Activated effector memory CD4-positive, alpha-beta T cell treated with Interleukin-2 at 50 U/mL for 16 hours (primary cell): ENCODE results near the gene MT1A.
"Not testable (repeated sequence)": the region's sequence is repeated elsewhere in the genome, so short reads cannot be mapped to it uniquely, and the experiment has no call there.

Experiments
- DNase-seq: peaks from one replicate; pipeline ENCODE4 v3.0.0-alpha.2; 2020

The MT1A gene

DNA sequence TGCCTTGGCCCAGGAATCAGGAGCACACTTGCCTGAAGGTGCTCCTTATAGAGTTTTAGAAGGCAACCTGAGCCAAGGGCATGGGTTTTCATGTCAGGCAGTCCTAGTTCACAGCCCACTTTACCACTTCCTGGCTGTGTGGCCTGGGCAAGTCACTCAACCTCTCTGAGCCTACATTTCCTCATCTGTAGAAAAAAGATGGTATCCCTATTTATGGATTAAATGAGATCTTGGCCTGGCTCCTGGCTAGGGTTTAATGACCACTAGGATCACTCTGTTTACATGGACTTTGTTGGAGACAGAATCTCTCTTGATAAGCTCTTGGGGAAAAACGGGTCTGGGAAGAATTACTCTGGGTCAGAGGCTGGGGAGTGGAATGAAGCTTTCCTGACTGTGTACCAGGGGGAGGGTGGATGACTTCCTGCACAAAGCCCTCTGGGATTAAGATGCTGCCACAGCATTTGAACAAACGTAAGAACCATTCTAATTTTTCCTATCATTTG is 27.8 kb upstream of the MT1A start:
- no peak for DNase-seq

DNA sequence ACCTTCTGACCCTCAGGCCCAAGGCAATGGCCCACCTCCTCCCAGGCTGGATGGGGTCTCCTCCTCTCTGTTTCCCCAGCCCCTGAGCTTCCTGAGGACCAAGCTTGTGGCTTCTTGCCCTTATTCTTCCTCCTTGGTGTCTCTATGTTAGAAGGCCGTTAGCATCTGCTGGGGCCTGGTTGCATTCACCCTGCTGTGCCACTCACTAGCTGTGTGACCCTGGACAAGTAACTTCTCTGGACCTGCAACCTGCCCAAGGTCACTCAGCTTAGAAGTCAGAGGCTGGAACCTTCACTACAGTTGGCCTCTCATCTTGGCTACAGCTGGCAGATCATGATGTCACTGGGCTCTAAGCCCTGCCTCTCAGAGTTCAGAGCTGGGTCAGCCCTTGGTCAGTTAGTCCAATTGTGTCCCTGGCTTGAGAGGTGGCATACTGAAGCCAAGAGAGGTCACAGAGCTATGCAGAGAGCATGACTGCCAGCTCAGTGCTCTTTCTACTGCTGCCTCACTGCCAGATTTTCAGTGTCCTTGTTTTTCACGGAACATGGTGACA is 27.1 kb upstream of the MT1A start:
- no peak for DNase-seq

DNA sequence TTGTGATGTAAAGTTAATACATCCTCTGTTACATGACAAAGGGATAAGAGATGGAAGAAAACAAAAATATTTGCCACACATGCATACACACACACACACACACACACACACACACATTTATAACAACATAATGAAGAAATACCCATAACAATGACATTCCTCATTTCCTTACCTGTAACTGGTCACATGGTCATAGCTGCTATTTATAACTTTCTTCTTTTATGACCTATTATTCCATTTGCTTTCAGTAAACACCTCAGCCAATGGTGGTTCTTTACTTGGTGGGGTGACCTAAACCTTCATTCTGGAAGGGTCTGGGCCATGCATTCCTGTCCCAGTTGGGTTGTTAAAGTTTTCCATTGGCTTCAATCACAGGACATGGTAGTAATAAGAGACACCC is 24.8 kb upstream of the MT1A start:
- no peak for DNase-seq

DNA sequence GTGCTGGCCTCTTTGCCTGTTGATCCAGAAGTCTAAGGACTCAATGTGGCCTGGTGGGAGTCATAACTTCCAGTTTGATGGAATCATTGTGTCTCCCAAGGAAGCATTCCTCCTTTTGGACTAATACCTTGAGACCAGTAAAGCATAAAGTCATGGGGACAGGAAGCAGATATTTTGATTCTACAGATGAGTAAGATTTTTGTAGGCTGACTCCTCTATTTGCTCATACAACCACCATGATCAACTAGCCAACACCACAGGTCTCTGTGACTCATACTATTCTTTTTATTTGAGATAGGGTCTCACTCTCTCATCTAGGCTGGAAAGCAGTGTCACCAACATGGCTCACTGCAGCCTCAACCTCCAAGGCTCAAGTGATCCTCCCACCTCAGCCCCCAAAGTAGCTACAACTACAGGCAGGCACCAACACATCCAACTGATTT is 23.9 kb upstream of the MT1A start:
- DNase-seq, result no peak

DNA sequence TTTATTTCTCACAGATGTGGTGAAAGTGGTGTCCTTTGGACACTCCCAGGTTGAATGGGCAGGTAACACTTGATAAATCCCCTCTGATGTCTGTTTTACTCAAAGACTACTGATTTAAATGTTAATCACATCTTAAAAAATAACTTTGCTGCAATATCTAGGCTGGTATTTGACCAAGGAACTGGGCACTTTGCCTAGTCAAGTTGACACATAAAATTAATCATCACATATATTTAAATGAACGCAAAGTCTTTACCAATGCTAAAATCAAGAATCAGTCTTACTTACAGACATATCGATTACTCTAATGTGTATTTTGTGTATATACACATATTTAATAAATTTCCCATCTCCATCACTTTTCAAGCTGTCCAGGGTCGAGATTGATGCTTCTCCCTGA is 23.1 kb upstream of the MT1A start:
- no peak for DNase-seq

DNA sequence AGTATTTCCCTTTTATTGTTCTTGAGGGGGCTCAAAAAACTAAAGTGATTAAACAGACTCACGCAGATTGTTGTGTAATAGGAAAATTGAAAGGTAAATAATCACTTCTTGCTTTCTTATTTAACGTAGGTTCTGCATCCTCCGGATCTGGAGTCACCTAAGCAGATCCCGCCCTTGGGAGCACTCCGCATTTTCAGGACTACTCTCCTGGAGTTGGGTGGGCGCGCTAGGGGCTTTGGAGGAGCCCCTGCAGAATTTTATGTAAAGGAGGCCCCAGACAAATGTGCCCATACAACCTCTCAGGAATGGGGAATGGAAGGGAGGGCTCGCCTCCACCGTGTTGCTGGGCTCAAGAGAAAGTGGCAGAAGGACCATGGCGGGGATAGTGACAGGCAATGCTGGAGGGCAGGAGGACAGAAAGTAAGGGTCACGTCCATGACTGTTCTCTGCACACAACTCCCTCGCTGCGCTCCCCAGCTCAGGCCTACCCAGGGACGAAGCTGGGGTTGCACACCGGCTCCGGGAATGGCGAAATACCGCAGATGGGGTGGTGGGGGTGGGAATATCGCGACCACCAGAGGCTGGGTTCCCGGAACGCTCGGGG is 21.8 kb upstream of the MT1A start:
- no peak for DNase-seq

DNA sequence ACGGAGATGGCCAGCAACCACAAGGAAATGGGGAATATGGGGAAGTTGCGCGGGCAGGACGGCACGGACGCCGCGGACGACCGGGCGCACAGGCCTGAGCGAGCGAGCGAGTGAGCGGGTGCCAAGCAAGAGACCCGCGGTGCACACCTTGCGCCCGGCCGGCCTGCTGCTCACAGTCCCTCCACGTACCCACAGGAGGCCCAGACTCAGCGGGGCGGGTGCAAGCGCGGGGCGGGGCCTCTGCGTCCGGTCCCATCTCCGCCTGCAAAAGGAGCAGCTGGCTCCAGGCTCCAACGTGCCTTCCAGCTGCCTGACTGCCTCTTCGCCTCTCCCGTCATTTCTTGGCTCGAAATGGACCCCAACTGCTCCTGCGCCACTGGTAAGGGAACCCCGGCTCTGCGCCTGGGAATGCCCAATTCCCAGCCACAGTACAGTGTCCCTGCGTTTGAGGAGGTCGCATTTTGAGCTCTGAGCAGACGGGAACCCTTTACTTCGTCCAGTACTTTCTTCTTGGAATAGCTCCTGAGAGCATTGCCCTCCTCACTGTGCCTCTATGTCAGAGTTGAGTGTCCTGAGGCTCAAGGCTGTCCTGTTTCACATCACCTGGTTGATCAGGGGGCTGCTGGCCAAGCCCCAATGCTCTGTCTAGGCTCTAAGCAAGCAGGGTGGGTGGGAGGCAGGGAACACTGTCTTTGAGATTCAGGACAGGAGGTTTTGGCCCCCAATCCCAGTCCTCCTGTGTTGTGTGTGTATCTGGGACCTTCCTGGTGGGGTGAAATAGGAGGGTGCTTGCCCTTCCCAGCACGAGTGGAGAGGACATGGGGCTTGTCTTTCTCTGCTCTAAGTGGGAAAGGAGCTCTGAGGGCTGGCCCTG is 21.0 kb upstream of the MT1A start:
- DNase-seq, result no peak

DNA sequence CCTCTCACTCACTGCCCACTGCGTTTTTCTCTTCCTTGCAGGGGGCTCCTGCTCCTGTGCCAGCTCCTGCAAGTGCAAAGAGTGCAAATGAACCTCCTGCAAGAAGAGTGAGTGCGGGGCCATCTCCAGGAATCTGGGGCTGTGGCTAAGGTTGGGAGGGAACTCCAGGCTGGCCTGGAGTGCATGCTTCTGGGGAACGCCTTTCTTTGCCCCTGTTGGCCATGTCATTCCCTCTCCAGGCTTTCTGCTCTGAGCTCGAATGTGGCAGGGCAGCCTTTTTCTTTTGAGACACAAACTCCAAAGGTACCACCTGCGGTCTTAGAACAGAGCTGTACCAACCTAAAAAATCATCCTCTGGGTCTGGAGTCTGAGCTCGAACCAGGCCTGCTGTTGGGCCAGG is 20.3 kb upstream of the MT1A start:
- DNase-seq, result no peak

DNA sequence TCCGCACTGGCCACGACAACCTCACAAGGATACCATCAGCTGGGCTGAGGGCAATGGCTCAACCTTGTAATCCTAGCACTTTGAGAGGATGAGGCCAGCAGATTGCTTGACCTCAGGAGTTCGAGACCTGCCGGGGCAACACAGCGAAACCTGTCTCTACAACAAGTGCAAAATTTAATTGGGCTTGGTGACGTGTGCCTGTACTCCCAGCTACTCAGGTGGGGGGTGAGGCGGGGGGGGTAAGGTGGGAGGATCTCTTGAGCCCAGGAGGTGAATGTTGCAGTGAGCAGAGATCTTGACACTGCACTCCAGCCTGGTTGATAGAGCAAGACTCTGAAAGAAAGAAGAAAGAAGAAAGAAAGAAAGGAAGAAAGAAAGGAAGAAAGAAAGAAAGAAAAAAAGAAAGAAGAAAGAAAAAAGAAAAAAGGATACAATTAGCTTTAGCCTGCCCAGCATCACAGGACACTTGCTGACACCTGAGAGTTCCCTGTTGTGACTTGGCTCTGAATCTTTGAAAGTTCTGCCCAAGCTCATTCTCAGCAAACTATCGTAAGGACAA is 18.0 kb upstream of the MT1A start:
- DNase-seq, result no peak

DNA sequence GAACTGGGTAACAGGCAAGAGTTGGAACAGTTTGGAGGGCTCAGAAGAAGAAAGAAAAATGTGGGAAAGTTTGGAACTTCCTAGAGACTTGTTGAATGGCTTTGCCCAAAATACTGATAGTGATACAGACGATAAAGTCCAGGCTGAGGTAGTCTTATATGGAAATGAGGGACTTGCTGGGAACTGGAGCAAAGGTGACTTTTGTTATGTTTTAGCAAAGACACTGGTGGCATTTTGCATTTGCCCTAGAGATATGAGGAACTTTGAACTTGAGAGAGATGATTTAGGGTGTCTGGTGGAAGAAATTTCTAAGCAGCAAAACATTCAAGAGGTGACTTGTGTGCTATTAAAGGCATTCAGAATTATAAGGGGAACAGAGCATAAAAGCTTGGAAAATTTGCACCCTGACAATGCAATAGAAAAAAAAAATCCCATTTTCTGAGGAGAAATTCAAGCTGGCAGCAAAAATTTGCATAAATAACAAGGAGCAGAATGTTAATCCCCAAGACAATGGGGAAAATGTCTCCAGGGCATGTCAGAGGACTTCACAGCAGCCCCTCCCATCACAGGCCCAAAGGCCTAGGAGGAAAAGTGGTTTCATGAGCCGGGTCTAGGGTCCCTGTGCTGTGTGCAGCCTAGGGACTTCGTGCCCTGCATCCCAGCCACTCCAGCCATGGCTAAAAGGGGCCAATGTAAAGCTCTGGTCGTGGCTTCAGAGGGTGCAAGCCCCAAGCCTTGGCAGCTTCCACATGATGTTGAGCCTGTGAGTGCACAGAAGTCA is 16.6 kb upstream of the MT1A start:
- not testable (repeated sequence) for DNase-seq

DNA sequence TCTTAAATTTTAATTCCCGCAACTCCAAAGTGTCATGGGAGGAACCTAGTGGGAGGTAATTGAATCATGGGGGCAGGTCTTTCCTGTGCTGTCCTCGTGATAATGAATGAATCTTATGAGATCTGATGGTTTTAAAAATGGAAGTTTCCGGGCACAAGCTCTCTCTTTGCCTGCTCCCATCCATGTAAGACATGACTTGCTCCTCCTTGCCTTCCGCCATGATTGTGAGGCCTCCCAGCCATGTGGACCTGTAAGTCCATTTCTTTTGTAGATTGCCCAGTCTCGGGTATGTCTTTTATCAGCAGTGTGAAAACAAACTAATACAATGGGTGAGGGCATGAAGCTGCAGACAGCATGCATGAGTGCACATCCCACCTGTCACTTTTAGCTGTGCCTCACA is 15.3 kb upstream of the MT1A start:
- not testable (repeated sequence) for DNase-seq

DNA sequence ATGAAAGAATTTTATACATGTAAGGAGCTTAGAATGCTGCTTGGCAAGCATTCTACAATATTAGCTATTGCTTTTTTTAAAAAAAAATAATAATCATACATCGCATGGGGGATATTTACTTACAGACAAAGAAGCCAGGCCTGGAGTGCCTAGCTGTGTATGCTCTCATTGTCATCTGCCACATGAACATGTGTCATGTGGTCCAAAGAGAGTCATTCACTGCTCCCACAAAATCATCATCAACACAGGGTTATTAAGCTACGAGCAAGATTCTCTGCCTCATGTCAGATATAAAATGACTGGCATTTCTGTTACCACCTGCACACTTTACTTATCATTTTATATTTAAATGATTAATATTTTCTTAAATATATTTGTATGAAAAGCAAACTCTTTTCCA is 14.8 kb upstream of the MT1A start:
- DNase-seq, result no peak

DNA sequence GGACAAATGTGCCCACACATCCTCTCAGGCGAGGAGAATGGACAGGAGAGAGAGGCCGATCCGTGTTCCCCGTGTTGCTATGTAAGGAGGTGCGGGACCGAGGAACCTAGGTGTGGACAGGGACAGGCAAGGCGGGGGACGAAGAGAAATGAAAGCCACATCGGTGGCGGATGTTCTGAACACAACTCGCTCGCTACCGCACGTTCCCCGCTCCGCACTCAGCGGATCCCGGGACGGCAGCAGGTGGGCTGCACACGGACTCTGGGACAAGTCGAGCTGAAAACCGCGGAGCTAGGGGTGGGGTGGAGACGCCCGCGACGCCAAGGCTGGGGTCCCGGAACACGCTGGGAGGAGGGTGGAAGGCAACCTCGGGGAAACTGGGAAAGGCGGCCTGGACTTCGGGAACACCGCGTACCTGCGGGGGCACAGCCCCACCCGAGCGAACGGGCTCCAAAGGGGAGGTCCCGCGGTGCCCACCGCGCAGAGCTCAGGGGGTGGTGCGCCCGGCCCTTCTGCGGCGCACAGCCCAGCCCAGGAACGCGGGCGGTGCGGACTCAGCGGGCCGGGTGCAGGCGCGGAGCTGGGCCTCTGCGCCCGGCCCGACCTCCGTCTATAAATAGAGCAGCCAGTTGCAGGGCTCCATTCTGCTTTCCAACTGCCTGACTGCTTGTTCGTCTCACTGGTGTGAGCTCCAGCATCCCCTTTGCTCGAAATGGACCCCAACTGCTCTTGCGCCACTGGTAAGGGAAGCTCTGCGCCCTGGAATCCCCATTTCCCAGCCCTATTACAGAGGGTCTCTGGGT is 13.1 kb upstream of the MT1A start, which contains the start of gene MT1E:
MT1E (plus strand) TSS at position 642 of the 803 bp plus-strand sequence; CDS start at position 713, 71 bp downstream.
- DNase-seq, result peak; percentile 27

DNA sequence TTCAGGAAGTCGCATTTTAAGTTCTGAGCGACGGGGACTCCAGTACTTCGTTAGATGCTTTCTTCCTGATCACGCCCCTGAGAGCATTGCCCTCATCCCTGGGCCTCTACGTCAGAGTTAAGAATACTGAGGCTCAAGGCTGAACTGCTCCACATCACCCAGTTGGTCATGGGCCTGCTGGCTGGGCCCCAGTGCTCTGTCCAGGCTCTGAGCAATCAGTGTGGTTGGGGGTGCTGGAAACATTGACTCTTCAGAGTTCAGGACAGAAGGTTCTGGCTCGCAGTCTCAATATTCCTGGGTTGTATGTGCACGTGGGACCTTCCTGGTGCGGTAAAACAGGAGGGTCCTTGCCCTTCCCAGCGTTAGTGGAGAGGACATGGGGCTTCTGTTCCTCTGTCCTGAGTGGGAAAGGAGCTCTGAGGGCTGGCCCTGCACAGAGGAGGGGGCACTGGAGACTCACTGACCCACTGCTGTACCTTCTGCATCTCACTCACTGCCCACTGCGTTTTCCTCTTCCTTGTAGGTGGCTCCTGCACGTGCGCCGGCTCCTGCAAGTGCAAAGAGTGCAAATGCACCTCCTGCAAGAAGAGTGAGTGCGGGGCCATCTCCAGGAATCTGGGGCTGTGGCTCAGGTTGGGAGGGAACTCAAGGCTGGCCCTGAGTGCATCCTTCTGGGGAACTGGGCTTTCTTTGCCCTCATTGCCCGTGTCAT is 12.4 kb upstream of the MT1A start:
- no peak for DNase-seq

DNA sequence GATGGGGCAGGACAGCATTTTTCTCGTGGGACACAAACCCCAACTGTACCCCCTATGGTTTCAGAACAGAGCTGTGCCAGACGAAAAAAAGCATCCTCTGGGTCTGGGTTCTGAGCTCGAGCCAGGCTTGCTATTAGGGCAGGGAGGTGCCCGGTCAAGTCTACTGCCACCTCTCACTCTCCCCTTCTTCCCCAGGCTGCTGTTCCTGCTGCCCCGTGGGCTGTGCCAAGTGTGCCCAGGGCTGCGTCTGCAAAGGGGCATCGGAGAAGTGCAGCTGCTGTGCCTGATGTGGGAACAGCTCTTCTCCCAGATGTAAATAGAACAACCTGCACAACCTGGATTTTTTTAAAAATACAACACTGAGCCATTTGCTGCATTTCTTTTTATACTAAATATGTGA is 11.8 kb upstream of the MT1A start:
- no peak for DNase-seq

DNA sequence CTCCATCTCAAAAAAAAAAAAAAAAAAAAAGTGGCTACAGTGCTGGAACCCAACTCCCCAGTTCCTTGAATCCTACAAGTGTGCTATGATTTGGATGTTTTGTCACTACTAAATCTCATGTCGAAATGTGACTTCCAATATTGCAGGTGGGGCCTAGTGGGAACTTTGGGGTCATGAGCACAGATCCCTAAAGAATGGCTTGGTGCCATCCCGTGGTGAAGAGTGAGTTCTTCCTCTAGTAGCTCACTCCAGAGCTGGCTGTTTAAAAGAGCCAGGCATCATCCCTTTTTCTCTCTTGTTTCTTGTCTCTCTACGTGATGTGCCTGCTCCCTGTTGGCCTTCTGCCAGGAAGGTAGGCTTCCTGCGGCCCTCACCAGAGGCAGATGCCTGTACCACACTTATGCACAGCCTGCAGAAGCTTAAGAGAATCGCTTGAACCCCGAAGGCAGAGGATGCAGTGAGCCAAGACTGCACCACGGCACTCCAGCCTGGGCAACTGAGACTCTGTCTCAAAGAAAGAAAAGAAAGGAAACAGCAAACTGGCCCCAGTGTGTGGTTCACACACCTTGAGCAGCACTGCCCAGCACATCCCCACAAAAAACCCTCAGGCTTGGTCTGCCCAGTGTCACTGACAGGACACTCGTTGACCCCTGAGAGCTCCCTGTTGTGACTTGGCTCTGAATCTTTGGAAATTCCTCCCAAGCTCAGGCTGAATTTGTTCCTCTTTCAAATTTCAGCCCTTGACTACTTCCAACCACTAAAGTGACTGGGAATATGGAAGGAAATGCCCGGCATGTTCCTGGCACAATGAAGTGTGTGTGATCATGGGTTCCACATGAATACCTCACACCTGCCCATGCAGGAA is 9.7 kb upstream of the MT1A start:
- no peak for DNase-seq

DNA sequence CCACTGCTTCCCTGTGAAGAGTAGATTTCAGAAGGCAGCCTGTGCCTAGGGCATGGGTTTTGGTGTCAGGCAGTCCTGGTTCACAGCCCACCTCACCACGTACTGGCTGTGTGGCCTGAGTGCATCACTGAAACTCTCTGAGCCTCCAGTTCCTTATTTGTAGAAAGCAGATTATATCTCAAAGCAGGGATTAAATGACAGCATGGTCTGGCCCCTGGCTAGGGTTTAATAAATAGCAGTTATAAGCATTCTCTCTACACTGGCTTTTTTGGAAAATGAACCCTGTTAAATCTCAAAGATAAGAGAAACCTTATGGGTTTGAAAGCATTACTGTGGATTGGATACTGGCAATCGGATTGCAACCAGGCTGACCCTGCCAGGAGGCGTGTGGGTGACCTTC is 8.9 kb upstream of the MT1A start:
- DNase-seq, result no peak

DNA sequence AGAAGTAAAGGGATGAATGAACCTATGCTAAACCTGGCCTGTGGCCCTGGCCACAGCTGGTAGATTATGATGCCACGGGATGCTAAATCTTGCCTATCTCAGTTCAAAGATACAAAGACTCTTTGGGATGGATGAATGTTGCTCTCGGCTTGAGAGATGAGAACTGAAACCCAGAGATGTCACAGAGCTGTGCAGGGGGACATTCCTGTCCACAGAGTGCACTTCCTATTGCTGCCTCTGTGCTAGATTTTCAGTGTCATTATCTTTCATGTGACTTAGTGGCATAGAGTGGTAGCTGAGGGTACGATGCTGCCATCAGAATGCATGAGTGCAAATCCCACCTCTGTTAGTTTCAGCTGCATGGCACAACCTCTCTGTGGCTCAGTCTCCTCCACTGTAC is 8.3 kb upstream of the MT1A start:
- no peak for DNase-seq

DNA sequence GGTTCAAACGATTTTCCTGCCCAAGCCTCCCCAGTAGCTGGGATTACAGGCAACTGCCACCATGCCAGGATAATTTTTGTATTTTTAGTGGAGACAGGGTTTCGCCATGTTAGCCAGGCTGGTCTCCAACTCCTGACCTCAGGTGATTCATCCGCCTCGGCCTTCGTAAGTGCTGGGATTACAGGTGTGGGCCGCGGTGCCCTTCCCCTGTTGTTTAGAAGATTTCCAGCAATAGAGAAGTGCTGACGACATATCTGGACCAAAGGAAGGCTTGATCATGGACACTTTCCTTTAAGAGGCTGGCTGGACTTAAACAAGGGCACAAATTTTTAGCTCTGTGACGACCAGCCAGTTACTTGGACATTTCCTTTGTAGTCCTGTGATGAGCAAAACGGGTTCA is 7.3 kb upstream of the MT1A start:
- no peak for DNase-seq

DNA sequence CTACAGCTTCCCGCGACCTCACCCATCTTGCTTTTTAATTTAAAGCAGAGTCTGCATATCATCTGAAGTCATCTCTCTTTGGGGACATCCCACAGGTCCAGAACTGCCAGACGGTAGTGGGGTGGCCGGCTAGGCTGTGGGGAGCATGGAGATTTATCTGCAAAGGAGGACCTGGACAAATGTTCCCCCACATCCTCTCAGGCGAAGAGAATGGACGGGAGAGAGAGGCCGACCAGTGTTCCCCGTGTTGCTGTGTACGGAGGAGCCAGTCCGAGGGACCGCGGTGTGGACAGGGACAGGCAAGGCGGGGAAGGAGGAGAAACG is 6.7 kb upstream of the MT1A start:
- no peak for DNase-seq
